Nephron (organoid): ENCODE results near the gene UST.

Experiments
- H3K27ac Mint-ChIP-seq, 3 experiments: 2 replicates each; pipeline ENCODE4 v1.8.0; 2020; ENCODE audit warnings: mixed read lengths in 3 of 3, mild to moderate bottlenecking in 2 of 3, moderate library complexity in 1 of 3
- H3K27me3 Mint-ChIP-seq: 2 replicates; pipeline ENCODE4 v1.8.0; 2021; ENCODE audit warnings: low read depth, mild to moderate bottlenecking, moderate library complexity, mixed read lengths
- H3K36me3 Mint-ChIP-seq: 2 replicates; pipeline ENCODE4 v1.8.0; 2020; ENCODE audit warnings: low read depth, mixed read lengths
- H3K4me1 Mint-ChIP-seq: 2 replicates; pipeline ENCODE4 v1.8.0; 2020; ENCODE audit warnings: mixed read lengths
- H3K4me3 Mint-ChIP-seq, 3 experiments: 2 replicates each; pipeline ENCODE4 v1.8.0; 2020; ENCODE audit warnings: mild to moderate bottlenecking in 3 of 3, mixed read lengths in 3 of 3, moderate library complexity in 2 of 3
- H3K9me3 Mint-ChIP-seq: 2 replicates; pipeline ENCODE4 v1.8.0; 2020; ENCODE audit warnings: mixed read lengths
- CTCF ChIP-seq, 3 experiments: fragments of 200-600 bp; sonication (generic); IDR thresholded peaks; one replicate each; pipeline ENCODE4 v1.5.0; 2021; ENCODE audit warnings: antibody characterized with exemption in 3 of 3; ENCODE audit not compliant: unreplicated experiment in 3 of 3

The UST gene

GRCh38 chr6:148818939-148819575 lies 72.2 kb downstream of the UST start:
- Mint-ChIP-seq H3K27ac (peak overlapping the region in 1 of 3 experiments; percentile 13), H3K27me3 (no peaks in the 10 kb centered on the region), H3K4me1 (peaks cover 32% of the 10 kb centered on the region), H3K36me3 (peaks cover 6% of the 10 kb centered on the region), H3K4me3 (no peak overlapping the region), H3K9me3 (peaks cover 6% of the 10 kb centered on the region)
- TF ChIP-seq CTCF (IDR thresholded peaks at IDR 0.05; ENCODE audit: unreplicated experiment in 3 of 3): no peak

DNA sequence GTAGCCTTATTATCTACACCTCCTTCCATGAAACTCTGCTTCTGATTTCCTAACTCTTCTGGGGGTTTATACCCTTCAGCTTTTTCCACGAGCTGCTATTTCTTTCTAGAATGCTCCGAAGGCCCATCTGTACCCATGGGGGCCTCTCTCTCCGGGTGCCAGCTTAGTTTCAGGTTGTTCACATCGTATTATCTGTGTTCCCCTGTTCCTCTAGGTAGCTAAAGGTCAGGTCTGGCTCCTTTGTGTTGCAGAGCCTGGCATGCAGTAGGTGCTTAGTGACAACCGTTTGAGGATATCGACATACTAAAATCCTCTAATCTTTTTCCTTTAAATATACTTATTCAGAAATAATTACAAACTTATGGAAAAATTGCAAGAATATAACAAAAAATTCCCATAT lies 73.0 kb downstream of the UST start:
- peaks cover 3% of the 10 kb centered on the region for H3K9me3 Mint-ChIP-seq
- peaks cover 3% of the 10 kb centered on the region for H3K36me3 Mint-ChIP-seq
- H3K4me1 Mint-ChIP-seq: peaks cover 32% of the 10 kb centered on the region
- no peaks in the 10 kb centered on the region for H3K27me3 Mint-ChIP-seq
- H3K27ac Mint-ChIP-seq: no peak overlapping the region
- no peak overlapping the region for H3K4me3 Mint-ChIP-seq
- no peak for TF ChIP-seq CTCF (IDR thresholded peaks at IDR 0.05; ENCODE audit: unreplicated experiment in 3 of 3)

GRCh38 chr6:148822819-148823218 lies 76.0 kb downstream of the UST start:
- Mint-ChIP-seq H3K27ac (no peak overlapping the region), H3K36me3 (no peaks in the 10 kb centered on the region), H3K27me3 (no peaks in the 10 kb centered on the region), H3K9me3 (no peaks in the 10 kb centered on the region), H3K4me3 (no peak overlapping the region), H3K4me1 (peaks cover 20% of the 10 kb centered on the region)
- TF ChIP-seq CTCF (IDR thresholded peaks at IDR 0.05; ENCODE audit: unreplicated experiment in 3 of 3): no peak

DNA sequence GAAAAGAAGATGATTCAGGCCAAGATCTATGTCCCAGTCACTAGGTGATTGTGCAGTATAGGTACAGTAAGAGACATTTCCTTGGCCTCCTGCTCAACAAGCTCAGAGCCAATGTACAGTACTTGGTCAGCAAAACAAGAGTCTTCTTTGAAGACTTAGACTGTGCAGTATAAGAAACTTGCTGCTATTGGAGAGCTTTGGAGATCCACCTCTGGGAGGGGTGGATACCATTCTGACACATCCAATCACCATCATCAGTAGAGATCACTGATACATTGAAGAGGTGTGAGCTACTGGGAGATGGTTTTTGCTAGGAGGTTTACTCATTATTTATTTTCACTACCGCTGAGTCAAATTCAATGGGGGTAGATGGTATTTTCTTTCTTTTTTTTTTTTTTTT lies 77.5 kb downstream of the UST start:
- TF ChIP-seq CTCF (IDR thresholded peaks at IDR 0.05; ENCODE audit: unreplicated experiment in 3 of 3): no peak
- H3K4me3 Mint-ChIP-seq: no peak overlapping the region
- no peak overlapping the region for H3K27ac Mint-ChIP-seq
- H3K4me1 Mint-ChIP-seq: peaks cover 11% of the 10 kb centered on the region
- no peaks in the 10 kb centered on the region for H3K36me3 Mint-ChIP-seq
- no peaks in the 10 kb centered on the region for H3K9me3 Mint-ChIP-seq
- H3K27me3 Mint-ChIP-seq: no peaks in the 10 kb centered on the region

GRCh38 chr6:148824960-148825359 lies 78.1 kb downstream of the UST start:
- H3K4me3 Mint-ChIP-seq: no peak overlapping the region
- H3K27ac Mint-ChIP-seq: no peak overlapping the region
- peaks cover 11% of the 10 kb centered on the region for H3K4me1 Mint-ChIP-seq
- H3K36me3 Mint-ChIP-seq: no peaks in the 10 kb centered on the region
- no peaks in the 10 kb centered on the region for H3K9me3 Mint-ChIP-seq
- TF ChIP-seq CTCF (IDR thresholded peaks at IDR 0.05; ENCODE audit: unreplicated experiment in 3 of 3): no peak
- H3K27me3 Mint-ChIP-seq: no peaks in the 10 kb centered on the region

DNA sequence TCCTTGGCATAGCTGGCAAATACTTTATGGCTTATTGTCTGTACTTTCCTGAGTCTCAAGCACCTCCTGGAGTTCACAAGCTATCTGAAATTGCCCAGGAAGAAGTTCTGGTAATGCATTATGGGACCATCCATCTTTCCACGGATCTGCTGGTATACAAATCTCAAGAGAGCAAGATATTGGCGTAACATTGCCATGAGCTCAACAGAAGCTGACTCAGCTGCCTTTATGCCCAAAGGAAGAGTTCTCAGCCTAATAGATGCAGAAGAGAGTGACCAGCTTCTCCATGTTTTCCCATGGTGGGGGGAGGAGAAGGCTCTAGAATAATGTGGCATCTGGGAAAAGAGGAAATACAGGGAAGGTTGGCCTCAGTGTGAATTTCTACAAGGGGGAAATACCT lies 78.7 kb downstream of the UST start:
- Mint-ChIP-seq H3K27me3 (no peaks in the 10 kb centered on the region), H3K27ac (no peak overlapping the region), H3K9me3 (no peaks in the 10 kb centered on the region), H3K4me1 (peaks cover 11% of the 10 kb centered on the region), H3K36me3 (no peaks in the 10 kb centered on the region), H3K4me3 (no peak overlapping the region)
- no peak for TF ChIP-seq CTCF (IDR thresholded peaks at IDR 0.05; ENCODE audit: unreplicated experiment in 3 of 3)
